HG03575 (cell line): ENCODE results near the gene TSG101.

Source experiments
- ATAC-seq: cut with Tn5 transposase; IDR thresholded peaks from one replicate; pipeline ENCODE4 v1.9.1; 2021; ENCODE audit not compliant: unreplicated experiment, insufficient number of reproducible peaks, low FRiP score; ENCODE audit errors: extremely low read depth

Gene TSG101

GRCh38 chr11:18452927-18453326 lies 73.8 kb downstream of the TSG101 start:
- ATAC-seq, result no peak

GRCh38 chr11:18449251-18449650 lies 77.5 kb downstream of the TSG101 start:
- ATAC-seq, result no peak

GRCh38 chr11:18438691-18439090 lies 88.1 kb downstream of the TSG101 start:
- no peak for ATAC-seq
